HG03460 (cell line): ENCODE measurements around the gene PHRF1.

Source experiments
- ATAC-seq: cut with Tn5 transposase; IDR thresholded peaks from one replicate; pipeline ENCODE4 v1.9.1; 2021; ENCODE audit not compliant: unreplicated experiment

The PHRF1 gene

GRCh38 chr11:595400-595799 lies 19.1 kb downstream of the PHRF1 start:
- no peak for ATAC-seq

GRCh38 chr11:596374-596773 lies 20.1 kb downstream of the PHRF1 start:
- ATAC-seq, result no peak

GRCh38 chr11:597166-597725 lies 21.0 kb downstream of the PHRF1 start:
- ATAC-seq, result no peak

- no peak for ATAC-seq
Measured at GRCh38 chr11:598005-598680, 21.9 kb downstream of the PHRF1 start.

GRCh38 chr11:601573-602245 lies 25.4 kb downstream of the PHRF1 start:
- ATAC-seq, result no peak

- ATAC-seq, result no peak
Measured at GRCh38 chr11:603154-603553, 26.9 kb downstream of the PHRF1 start.

- ATAC-seq, result no peak
Measured at GRCh38 chr11:605286-606129, 29.2 kb downstream of the PHRF1 start.

- ATAC-seq, result no peak
Measured at GRCh38 chr11:606245-606644, 30.0 kb downstream of the PHRF1 start.

- no peak for ATAC-seq
Measured at GRCh38 chr11:607020-607780, 30.9 kb downstream of the PHRF1 start.

GRCh38 chr11:607971-608659 lies 31.8 kb downstream of the PHRF1 start:
- no peak for ATAC-seq

GRCh38 chr11:608791-609251 lies 32.6 kb downstream of the PHRF1 start:
- ATAC-seq, result no peak

GRCh38 chr11:609341-609811 lies 33.1 kb downstream of the PHRF1 start:
- no peak for ATAC-seq

GRCh38 chr11:610146-610801 lies 34.0 kb downstream of the PHRF1 start:
- ATAC-seq, result no peak

- no peak for ATAC-seq
Measured at GRCh38 chr11:611001-611996, 35.0 kb downstream of the PHRF1 start.

GRCh38 chr11:612201-612960 lies 36.1 kb downstream of the PHRF1 start:
- no peak for ATAC-seq

- no peak for ATAC-seq
Measured at GRCh38 chr11:612961-613300, 36.7 kb downstream of the PHRF1 start.

- ATAC-seq, result no peak
Measured at GRCh38 chr11:613369-613968, 37.2 kb downstream of the PHRF1 start.
